Measurements from ENCODE around the gene SLC25A51.

The SLC25A51 gene

DNA sequence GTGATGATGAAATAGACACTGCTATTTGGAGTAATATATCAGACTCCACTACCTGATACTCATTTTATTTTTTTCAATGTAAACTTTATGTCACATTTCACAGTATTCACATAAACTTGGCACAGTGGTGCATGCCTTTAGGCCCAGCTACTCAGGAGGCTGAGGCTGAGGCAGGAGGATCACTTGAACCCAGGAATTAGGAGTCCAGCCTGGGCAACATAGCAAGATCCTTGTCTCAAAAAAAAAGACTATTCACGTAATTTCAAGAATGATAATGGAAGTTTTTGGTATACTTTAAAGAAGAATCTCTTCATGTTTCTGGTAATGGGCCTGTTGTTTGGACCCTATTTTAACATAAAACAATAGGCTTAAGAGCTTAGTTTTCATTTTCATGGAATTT is 47.4 kb downstream of the SLC25A51 start:
- Histone ChIP-seq H3K9me3 (ENCODE audit: control insufficient read depth, low read length) (no peaks in the 10 kb centered on the region), H3K27me3 (replicated peaks; ENCODE audit: control insufficient read depth, insufficient read depth, low read length) (no peaks in the 10 kb centered on the region), H3K4me1 (ENCODE audit: control insufficient read depth, insufficient read depth, low read length) (no peaks in the 10 kb centered on the region), H3K4me3 (ENCODE audit: low read length) (no peak overlapping the region), H3K36me3 (ENCODE audit: control insufficient read depth, insufficient read depth, low read length, severe bottlenecking) (peaks cover 56% of the 10 kb centered on the region), H3K9ac (ENCODE audit: low read length) (no peak overlapping the region)
- DNase-seq (ENCODE audit: low read depth) = no peak

DNA sequence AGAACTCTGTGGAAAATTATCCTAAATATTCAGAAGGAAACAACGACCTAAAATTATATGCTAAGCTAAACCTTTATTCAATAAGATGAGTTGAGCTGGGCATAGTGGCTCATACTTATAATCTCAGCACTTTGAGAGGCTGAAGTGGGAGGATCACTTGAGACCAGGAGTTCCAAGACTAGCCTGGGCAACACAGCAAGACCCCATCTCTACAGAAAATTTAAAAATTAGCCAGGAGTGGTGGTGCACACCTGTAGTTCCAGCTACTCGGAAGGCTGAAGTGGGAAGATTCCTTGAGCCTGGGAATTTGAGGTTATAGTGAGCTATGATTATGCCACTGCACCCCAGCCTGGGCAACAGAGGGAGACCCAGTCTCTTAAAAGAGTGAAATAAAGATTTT is 51.7 kb downstream of the SLC25A51 start:
- Histone ChIP-seq H3K9ac (ENCODE audit: low read length) (no peak overlapping the region), H3K27me3 (replicated peaks; ENCODE audit: control insufficient read depth, insufficient read depth, low read length) (no peaks in the 10 kb centered on the region)

DNA sequence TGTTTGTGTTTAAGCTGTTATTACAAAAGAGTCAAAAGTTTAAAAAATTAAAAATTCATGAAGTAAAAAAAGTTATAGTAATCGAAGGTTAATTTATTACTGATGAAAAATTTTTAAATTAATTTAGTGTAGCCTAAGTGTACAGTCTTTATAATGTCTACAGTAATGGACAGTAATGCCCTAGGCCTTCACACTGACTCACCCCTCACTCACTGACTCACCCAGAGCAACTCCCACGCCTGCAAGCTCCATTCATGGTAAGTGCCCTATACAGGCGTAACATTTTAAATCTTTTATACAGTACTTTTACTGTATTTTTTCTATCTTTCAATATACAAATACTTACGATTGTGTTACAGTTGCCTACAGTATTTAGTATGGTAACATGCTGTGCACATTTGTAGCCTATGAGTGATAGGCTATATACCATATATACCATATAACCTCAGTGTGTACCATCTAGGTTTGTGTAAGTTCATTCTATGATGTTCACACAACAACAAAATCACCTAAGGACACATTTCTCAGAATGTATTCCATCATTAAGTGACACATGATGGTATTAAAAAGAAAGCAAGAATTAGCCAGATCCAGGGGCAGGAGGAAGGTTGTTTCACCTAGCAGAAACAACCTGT is 63.2 kb downstream of the SLC25A51 start:
- Histone ChIP-seq H3K4me3 (ENCODE audit: low read length) (no peak overlapping the region), H3K27me3 (replicated peaks; ENCODE audit: control insufficient read depth, insufficient read depth, low read length) (no peaks in the 10 kb centered on the region), H3K9ac (ENCODE audit: low read length) (no peak overlapping the region), H3K9me3 (ENCODE audit: control insufficient read depth, low read length) (no peaks in the 10 kb centered on the region), H3K4me1 (ENCODE audit: control insufficient read depth, insufficient read depth, low read length) (peaks cover 12% of the 10 kb centered on the region), H3K36me3 (ENCODE audit: control insufficient read depth, insufficient read depth, low read length, severe bottlenecking) (peaks cover 27% of the 10 kb centered on the region)
- DNase-seq (ENCODE audit: low read depth) = peak; percentile 74

More for the DNA sequence above, 51.7 kb downstream of the SLC25A51 start:
- H3K36me3 ChIP-seq (ENCODE audit: control insufficient read depth, insufficient read depth, low read length, severe bottlenecking) = peaks cover 27% of the 10 kb centered on the region
- no peak overlapping the region for H3K4me3 ChIP-seq (ENCODE audit: low read length)
- H3K4me1 ChIP-seq (ENCODE audit: control insufficient read depth, insufficient read depth, low read length) = no peaks in the 10 kb centered on the region
- no peaks in the 10 kb centered on the region for H3K9me3 ChIP-seq (ENCODE audit: control insufficient read depth, low read length)
- no peak for DNase-seq (ENCODE audit: low read depth)

DNA sequence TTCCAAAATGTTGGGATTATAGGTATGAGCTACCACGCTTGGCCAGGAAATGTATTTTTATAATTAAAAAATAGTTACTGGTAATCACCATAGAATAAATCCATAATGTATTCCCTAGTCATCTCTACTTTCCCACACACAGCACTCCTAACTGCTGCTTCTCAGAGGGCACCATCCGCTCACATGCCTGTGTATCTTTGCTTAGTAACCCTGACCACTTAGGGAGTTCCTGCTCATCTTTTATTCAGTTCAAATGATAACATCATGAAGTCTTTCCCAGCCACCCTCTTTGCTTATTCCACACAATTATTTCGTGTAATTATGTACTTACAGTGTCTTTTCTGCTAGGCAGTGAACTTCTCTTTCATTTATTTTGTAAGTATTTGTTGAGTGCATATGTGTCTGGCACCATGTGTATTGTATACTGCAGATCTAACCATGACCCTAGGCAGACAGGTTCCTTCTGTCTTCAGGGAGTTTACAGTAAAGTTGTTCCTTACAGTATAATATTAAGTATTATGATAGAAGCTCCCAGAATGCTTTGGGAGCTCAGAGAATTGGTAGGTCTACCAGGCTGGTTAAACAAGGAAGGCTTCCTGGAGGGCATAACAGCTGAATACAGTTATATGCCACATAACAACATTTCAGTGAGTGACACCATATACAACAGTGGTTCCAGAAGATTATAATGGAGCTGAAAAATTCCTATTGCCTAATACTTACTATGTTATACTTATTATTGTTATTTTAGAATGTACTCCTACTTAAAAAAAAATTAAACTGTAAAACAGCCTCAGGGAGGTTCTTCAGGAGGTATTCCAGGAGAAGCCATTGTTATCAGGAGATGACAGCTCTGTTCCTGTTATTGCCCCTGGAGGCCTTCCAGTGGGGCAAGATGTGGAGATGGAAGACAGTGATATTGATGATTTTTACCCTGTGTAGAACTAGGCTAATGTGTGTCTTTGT is 64.1 kb downstream of the SLC25A51 start:
- Histone ChIP-seq H3K36me3 (ENCODE audit: control insufficient read depth, insufficient read depth, low read length, severe bottlenecking) (peaks cover 18% of the 10 kb centered on the region), H3K4me3 (ENCODE audit: low read length) (no peak overlapping the region), H3K9me3 (ENCODE audit: control insufficient read depth, low read length) (no peaks in the 10 kb centered on the region), H3K4me1 (ENCODE audit: control insufficient read depth, insufficient read depth, low read length) (peaks cover 12% of the 10 kb centered on the region), H3K9ac (ENCODE audit: low read length) (no peak overlapping the region), H3K27me3 (replicated peaks; ENCODE audit: control insufficient read depth, insufficient read depth, low read length) (no peaks in the 10 kb centered on the region)
- peak; percentile 55 for DNase-seq (ENCODE audit: low read depth)
